NCI-H2196 treated with DMSO at 0.1 percent for 48 hours (cell line): ENCODE data around the gene VKORC1.
"Not testable (repeated sequence)": the region's sequence is repeated elsewhere in the genome, so short reads cannot be mapped to it uniquely, and the experiment has no call there.

Source experiments
- DNase-seq: peaks from one replicate; lab custom pipeline; 2025; ENCODE audit not compliant: unreplicated experiment; lab: John Stamatoyannopoulos, UW

The VKORC1 gene

DNA sequence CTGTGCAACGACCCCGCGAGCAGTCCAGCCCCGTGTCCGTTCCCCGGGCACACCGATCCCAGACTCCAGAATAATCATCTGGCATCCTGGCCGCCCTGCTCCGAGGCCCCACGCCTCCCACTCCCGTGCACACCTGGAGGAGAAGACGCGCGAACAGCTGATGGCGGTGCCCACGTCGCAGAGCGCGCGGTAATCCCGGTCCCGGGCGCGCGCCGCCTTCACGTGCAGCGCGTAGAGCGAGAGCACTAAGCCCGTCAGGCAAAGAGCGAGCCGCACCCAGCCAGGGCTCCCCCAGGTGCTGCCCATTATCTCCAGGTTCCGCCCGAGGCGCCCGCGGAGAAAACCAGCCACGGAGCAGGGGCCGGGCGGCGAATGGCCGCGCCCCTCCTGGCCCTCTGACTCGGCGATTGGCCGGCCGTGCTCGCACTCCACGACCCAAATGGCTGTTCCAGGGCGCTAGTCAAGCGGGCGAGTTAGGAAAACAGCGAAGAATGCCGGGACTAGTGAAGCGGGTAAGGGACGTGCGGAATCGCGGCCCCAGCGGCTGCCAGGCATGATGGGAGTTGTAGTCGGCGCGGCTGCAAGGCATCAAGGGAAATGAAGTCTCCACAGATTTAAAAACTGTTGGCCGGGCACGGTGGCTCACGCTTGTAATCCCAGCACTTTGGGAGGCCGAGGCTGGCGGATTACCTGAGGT is at the start of gene VKORC1:
VKORC1 (minus strand) TSS at position 374 of the 697 bp plus-strand sequence; CDS start at position 306, 68 bp downstream.
- DNase-seq = peak; percentile 93

DNA sequence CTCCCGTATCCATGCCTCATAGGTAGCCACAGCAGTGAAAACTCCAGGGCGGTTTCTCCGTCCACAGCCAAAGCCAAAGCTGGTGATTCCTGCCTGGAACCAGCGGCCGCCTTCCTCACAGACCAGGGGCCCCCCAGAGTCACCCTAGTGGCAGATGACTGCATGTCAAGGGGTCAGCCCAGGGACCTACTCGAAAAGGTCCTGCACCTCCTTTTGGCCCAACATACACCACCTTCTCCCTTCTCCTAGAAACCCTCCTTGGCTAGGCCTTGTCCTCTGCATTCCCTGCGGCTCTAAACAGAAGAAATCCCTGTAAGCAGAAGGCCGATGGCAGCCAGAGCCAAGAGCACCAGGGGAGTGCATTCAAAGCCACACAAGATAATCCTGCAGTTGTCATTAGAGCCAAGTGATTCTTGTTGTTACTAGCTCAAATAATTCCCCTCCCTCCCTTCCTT is 49.1 kb upstream of the VKORC1 start:
- no peak for DNase-seq

DNA sequence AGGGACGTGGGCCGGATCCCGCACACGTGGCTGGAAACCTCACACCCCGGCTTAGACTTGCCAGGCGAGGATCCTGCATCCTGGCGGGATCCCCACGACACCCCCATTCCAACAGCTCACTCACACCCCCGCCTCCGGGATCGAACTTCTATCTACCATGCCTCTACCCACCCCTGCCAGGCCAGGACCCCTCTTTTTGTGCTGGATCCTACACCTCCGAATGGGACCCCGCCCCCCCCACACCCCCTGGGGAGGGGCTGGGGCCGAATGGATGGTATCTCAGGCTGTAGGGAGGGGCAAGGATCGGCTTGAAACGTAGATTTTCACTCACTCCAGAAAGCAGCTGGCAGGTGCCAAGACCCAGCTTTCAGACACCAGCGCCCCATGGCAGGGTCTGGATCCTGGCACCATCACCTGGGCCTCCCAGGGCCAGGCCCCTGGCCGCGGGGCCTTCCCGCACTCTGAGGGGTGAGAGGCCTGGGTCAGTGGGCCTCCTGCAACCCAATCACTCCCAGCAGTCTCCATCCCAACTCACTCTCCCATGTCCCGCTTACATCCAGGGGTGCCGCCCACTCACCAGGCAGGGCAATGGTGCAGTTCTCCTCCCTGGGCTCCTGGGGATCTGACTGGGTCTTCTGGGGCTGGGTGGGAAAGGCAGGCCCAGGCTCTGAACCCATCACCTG is 48.6 kb upstream of the VKORC1 start:
- DNase-seq = no peak

DNA sequence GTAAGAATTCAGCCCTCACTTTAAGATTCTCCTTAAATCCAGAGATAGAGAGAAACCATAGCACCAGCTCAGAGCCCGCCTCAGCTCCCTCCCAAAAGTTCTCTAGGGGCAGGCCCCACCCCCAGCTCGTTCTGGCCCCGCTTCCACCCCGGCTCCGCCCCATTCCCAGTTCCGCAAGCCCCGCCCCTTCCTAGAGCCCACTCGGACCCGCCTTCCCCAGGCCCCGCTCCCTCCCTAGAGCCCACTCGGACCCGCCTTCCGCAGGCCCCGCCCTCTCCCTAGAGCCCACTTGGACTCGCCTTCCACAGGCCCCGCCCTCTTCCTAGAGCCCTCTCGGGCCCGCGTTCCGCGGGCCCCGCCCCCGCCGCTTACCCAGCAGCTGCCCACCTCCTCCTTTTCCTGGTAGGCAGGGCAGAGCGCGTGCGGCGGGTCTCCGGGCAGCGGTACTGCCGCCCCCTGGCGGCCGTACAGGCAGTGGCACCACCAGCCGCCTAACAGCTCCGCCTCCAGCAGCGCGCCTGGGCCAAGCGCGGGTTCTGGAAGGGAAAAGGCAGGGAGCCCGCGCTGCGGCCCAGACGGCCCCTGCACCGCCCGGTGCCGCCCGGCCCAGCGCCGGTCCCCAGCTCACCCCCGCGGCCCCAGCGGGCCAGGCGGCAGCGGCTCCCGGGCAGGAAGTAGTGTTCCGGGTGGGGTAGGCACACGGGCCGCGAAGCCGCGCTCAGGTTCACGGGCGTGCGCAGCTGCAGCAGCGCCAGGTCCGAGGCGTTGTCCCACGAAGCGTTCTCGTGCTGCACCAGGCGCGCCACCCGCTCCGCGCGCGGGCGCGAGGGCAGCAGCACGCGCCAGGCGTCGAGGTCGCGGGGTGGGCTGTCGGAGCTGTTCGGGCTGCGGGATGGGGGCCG is 47.8 kb upstream of the VKORC1 start:
- peak; percentile 99 for DNase-seq

DNA sequence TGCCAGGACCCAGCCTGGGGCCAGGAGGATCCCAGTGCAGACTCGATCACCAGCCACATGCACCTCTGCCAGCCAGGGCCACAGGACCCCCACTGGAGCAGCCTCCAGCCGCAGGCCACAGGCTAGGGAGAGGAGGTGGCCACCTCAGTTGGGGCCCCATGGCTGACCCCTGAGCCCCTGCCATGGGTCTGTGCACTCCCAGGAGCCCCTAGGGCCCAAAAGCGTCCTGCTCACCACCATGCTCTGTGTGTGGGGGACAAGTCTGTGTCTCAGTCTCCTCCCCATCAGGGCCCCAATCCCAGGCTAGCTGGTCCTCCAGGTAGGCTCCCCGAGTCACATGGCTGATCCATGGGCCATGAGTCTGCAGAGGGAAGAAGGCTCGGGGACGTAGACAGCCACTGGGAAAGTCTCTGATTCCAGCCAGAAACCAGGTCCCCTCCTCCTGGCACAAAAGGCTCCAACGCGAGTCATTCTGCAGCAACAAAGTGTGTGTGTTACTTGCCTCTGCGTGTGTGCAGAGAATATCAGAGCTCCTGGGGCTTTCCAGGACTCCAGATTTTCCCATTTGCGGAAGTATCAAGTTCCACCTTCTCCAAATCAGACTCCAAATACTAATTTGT is 47.0 kb upstream of the VKORC1 start:
- DNase-seq = peak; percentile 67

DNA sequence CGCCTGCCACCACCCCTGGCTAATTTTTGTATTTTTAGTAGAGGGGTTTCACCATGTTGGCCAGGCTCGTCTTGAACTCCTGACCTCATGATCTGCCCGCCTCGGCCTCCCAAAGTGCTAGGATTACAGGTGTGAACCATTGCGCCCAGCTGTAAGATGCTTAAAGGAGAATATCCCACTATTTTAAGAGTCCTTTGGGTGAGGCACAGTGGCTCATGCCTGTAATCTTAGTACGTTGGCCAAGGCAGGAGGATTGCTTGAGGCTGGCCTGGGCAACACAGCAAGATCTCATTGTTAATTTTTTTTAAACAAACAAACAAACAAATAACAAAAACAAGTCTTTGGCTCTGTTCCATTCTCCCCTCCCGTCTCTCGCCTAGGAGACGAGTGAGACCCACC is 46.5 kb upstream of the VKORC1 start:
- not testable (repeated sequence) for DNase-seq

DNA sequence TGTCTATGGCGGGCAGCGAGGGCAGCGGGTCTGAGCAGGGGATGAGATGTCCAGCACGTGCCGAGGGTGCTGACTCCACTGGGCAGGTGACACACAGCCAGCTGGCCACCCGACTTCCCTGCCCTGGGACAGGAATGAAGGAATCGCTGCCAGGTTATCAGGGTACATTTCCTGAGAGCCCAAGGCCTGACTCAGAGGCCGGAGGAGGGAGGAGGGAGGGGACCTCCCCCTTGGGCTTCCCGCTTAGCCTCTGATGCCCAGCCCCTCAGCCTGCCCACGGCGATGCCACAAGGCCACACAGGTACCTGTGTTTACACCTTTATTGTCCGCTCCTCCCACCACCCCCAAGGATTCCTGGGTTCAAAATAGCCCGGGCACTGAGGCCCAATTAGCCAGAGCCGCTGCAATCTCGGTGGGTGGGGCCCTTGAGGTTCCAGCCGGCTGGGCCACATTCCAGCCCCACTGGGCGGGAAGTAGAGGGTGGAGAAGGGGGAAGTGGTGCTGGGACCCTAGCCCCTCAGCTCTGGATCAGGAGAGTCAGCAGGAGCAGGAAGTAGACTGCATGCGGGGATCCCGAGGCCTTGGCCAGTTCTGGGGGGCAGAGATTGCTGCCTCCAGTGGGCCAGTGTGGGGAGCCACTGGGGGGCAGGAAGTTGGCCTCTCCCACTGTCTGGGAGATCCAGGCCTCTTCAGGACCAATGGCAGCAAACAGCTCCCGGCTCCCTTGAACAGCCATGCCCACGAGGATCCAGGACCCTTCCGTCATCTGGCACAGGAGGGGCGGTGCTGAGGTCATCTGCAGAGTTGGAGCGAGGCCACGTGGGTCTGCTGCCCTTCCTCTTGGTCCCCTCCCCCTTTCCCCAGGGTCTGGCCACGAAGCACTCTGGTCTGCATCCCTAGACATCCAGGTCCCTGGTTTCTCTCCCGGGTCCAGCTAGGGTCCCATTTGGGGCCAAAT is 44.3 kb upstream of the VKORC1 start:
- DNase-seq = no peak

DNA sequence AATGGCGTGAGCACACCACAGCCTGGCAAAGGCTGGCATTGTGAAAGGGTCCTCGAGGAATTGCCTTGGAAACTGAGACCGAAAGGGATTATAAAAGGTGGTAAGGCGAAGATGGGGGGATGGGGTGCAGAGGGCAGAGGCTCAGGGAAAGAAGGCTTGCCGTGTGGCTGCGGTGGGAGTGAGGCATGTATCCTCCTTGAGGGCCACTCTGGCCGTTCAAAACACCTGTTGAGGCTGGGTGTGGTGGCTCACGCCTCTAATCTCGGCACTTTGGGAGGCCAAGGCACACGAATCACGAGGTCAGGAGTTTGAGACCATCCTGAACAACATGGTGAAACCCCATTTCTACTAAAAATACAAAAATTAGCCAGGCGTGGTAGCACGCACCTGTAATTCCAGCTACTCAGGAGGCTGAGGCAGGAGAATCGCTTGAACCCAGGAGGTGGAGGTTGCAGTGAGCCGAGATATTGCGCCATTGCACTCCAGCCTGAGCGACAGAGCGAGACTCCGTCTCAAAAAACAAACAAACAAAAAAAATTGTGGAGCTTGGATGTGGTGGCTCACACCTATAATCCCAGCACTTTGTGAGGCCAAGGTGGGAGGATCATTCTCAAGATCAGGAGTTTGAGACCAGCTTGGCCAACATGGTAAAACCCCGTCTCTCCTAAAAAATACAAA is 42.4 kb upstream of the VKORC1 start:
- not testable (repeated sequence) for DNase-seq

DNA sequence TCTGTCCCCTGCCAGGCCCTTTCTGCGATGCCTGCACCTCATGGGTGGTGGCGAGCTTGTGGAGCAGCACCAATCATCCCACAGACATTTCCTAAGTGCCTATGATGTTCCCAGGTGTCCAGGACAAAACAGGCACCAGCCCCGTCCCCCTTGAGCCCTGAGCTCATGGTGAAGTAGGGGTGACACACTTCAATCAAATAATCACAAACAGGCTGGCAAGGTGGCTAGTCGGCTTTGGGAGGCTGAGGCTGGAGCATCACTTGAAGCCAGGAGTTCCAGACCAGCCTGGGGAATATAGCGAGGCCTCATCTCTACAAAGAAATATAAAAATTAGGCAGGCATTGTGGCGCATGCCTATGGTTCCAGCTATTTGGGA is 41.7 kb upstream of the VKORC1 start:
- DNase-seq = no peak

DNA sequence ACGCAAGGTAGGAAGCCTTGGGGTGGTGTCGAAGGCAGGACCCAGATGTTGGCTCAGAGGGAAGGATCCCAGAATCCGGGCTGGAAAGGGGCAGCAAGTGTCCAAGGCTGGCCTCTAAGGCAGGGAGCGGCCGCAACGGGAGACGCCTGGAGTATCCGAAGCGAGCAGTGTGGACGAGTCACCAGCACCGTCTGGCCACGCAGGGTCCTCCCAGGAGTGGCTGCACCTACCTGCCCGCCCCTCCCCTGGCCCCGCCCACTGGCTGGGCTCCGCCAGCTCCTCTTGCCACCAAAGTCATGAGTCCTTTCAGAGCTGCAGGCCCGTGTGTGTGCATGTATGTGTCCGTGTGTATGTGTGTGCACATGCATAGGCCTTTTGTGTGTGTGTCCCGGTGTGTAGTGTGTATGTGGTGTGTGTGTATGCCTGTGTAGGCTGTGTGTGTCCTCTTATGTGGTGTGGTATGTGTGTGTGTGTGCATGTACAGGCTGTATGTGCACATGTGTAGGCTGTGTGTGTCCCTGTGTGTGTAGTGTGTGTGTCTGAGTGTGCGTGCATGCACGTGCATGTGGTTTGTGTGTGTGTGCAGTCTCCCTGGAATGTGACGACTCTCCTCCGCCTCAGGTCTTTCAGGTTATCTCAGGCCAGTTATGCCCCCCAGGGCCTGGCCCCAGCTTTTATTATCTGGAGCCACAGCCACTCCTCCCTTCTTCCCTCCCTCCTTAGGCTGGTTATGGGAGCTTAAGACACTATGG is 41.1 kb upstream of the VKORC1 start, which contains the start of gene PRSS8:
PRSS8 (minus strand) TSS at position 193 of the 752 bp plus-strand sequence. CDS start 229 bp downstream, outside the sequence.
- peak; percentile 24 for DNase-seq

DNA sequence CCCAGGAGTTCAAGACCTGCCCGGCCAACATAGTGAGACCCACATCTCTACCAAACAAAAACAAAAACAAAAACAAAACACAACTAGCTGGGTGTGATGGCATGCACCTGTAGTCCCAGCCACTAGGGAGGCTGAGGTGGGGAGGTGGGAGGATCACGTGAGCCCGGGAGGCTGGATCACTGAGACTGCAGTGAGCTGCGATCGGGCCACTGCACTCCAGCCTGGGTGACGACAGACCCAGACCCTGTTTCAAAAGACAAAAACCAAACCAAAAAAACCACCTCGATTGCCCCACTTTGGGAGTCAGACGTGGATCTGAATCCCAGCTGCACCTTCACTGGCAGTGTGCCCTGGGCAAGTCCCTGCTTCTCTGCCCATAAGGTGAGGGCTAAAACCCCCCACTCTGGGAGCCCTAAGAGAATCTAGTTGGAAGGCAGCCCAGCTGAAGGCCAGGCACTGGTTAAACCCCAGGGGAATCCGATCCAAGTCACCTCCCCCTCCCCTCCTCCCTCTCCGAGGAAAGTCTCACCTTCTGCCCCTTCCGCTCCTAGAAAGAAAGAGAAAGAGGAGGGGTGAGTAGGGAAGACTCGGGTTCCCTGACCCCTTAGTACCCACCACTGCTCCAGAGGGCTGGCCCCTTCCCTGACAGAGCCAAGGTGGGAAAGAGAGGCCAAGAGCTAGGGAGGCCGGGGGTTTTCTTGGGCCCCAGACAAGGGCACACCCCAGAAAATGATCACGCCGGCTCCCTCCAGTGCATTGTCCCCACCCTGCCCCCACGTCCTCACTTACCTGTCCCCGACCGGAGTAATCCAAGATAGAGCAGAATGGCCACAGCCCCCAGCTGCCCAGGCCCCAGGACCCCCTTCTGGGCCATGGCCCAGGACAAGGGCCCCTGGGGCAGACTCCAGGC is 40.3 kb upstream of the VKORC1 start:
- DNase-seq = peak; percentile 24

DNA sequence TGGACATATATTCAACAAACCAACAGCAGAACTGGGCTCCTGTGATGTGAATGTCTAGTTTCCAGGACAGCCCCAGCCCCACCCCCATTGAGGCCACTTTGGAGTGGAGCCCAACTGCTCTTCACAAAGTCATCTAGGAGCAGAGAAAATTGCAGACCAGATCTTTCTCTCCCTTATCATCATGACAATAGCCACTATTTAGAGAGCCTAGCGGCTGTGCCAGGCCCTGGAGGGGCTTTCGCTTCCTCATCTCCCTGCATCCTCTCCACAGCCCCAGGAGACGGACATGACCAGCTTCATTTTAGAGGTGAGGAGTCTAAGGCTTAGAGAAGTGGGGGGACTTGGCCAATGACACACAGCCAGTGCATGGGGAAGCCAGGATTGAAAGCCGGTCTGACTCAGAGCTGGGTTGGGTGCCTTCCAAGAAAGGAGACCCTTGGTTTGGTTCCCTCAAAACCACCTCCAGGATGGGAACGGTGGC is 39.5 kb upstream of the VKORC1 start:
- DNase-seq = no peak

DNA sequence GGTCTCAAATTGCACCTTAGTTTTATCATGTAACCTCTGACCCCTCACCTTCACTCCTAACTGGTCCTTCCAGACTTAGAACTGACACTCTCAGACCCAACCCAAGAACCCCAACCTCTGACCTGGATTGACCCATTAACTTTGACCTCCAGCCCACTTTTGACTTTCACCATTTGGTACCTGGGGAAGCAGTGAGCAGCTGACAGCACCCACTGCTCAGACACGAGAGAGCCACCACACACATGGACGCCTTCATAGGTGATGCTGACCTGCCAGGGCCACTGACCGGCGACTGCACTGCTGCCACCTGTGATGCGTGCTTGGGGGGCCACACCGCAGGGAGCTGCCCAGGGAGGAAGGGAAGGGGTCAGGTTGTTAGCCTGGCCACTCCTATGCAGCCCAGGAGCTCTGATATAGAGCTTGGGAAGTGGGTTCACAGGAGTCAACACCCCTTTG is 38.5 kb upstream of the VKORC1 start:
- DNase-seq = no peak

DNA sequence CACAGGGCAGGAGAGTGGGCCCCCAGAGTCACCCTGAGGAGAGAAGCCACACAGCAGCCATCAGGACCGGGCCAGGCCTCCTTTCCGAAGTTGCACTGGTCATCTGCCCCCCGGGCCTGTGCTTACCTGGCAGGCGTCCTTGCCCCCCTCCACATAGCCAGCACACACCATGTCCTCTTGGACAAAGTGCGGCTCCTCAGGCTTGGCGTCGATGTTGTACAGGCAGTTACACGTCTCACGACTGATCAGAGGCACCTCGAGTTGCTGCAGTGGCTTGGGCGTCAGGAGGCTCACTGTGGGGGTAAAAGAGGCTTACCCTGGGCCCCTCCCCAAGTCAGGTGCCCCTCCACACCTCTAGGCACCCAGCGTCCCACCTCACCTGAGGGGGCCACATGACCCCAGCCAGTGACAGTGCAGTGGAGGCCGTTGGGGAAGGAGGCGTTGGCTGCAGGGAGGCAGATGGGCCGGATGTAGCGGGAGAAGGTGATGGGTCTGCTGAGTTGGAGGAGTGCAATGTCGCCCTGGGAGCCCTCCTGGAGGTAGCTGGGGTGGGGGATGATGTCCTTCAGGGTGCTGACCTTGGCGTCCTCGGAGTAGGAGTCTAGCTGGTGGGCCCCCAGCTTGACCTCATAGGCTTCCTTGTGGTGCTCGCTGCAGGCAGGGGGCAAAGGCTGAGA is 37.8 kb upstream of the VKORC1 start:
- DNase-seq = no peak

DNA sequence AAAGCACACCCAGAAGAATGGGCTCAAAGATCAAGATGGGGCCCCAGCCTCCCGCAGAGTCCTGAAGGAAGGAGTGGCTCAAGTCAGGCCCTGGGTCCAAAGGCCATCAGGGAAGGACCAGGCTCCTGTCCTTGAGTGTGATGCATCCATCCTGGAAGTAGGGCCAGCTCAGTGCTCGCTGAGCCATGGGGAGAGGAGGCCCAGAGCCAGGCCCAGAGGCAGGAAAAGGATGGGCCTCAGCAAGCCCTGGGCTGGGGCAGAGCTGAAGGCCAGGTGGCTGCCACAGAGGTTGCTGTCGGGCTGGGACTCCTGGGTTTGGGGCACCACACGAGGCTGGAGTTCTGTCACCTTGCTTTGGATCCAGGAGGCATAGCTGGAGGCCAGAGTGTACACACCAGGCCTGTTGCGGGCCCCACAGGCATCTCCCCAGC is 37.3 kb upstream of the VKORC1 start:
- DNase-seq = no peak

DNA sequence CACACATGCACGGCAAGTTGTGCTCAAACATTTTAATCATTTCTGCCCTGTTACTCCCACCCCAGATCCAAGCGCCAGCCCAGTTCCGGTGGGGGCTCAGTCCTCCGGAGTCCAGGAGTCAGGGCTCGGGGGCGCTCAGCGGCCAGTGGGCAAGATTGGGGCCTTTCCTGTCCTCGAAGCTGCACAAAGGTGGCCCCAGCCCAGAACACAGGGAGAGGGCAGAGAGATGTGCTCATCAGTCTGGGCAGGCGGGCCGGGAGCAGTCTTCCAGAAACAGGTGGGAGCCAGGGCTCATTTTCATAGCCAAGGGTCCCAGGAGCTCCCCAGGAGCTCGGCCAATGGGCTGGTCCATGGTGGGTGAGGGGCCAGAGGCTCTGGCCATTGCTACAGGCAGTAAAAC is 36.8 kb upstream of the VKORC1 start:
- DNase-seq = no peak

DNA sequence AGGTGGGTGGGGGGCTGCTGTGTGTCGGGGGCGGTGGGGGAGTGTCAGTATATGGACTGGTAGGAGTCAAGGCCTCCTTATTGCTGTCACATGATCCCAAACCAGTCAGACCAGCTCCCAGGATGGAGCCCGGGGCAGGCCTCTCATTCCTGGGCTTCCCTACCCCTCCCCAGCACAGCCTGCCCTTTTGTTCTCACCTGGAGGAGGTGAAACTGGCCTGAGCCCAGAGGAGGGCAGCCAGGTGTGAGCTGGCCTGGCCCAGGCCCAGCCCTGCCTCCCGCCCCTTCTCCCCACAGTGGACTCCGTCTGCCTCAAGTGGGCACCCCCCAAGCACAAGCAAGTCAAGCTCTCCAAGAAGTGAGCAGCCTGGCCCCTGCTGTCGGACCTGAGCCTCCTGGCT is 36.3 kb upstream of the VKORC1 start:
- peak; percentile 67 for DNase-seq
